HCT116 (cell line): Measurements from ENCODE around the gene PKM.

Experiments
- ATF3 ChIP-seq: IDR thresholded peaks from 2 replicates; pipeline ENCODE4 v1.6.1; 2012
- CTCF ChIP-seq, 3 experiments: fragments of 200-600 bp in 1 of 3; sonication (generic) in 1 of 3; IDR thresholded peaks in 2 of 3; conservative IDR thresholded peaks in 1 of 3; 2 replicates each; pipeline ENCODE4 v1.5.1; 2012 to 2017; ENCODE audit warnings: low read depth in 2 of 3, low read length in 2 of 3, antibody characterized with exemption in 1 of 3, borderline replicate concordance in 1 of 3, control low read depth in 1 of 3, mild to moderate bottlenecking in 1 of 3, mixed read lengths in 1 of 3, mixed run types in 1 of 3, moderate library complexity in 1 of 3; ENCODE audit not compliant: insufficient read depth in 1 of 3
- ELF1 ChIP-seq: IDR thresholded peaks from 2 replicates; pipeline ENCODE4 v1.6.1; 2012; ENCODE audit warnings: low read depth, borderline replicate concordance
- EZH2 ChIP-seq: fragments of 200-600 bp; sonication (generic); IDR thresholded peaks from 2 replicates; pipeline ENCODE4 v1.6.1; 2017; ENCODE audit warnings: antibody characterized with exemption, mixed run types
- EZH2phosphoT487 ChIP-seq: fragments of 200-600 bp; IDR thresholded peaks from 2 replicates; pipeline ENCODE4 v1.6.1; 2018; ENCODE audit warnings: antibody characterized with exemption, borderline replicate concordance
- POLR2A ChIP-seq: IDR thresholded peaks from 2 replicates; pipeline ENCODE4 v1.7.0; 2011; ENCODE audit warnings: borderline replicate concordance; ENCODE audit not compliant: insufficient read depth, insufficient read length; ENCODE audit errors: extremely low read depth
- POLR2AphosphoS5 ChIP-seq: IDR thresholded peaks from 2 replicates; pipeline ENCODE4 v1.6.1; 2011; ENCODE audit warnings: mild to moderate bottlenecking, low read depth, low read length, moderate library complexity
- RAD21 ChIP-seq: IDR thresholded peaks from 2 replicates; pipeline ENCODE4 v1.6.1; 2012; ENCODE audit warnings: low read depth, mild to moderate bottlenecking
- REST ChIP-seq: IDR thresholded peaks from 2 replicates; pipeline ENCODE4 v1.6.1; 2012; ENCODE audit warnings: low read depth
- SP1 ChIP-seq: IDR thresholded peaks from 2 replicates; pipeline ENCODE4 v1.6.1; 2012; ENCODE audit warnings: low read depth
- SRF ChIP-seq: IDR thresholded peaks from 2 replicates; pipeline ENCODE4 v1.6.1; 2012; ENCODE audit warnings: low read depth
- YY1 ChIP-seq: IDR thresholded peaks from 2 replicates; pipeline ENCODE4 v1.6.1; 2011; ENCODE audit warnings: low read length, low read depth, moderate library complexity, mild to moderate bottlenecking; ENCODE audit not compliant: insufficient replicate concordance; ENCODE audit errors: extremely low read depth

GRCh38 chr15:72276326-72276700, 45.3 kb upstream of the PKM start:
- TF ChIP-seq SRF (no peak), SP1 (no peak), ATF3 (no peak), POLR2AphosphoS5 (no peak), CTCF (IDR thresholded peaks at IDR 0.05 in 2 of 3, conservative IDR thresholded peaks at IDR 0.05 in 1 of 3; ENCODE audit: borderline replicate concordance in 1 of 3, insufficient read depth in 1 of 3, low read depth in 2 of 3, low read length in 2 of 3) (no peak), EZH2 (no peak), EZH2phosphoT487 (no peak), YY1 (no peak), RAD21 (no peak), POLR2A (no peak), ELF1 (no peak), REST (no peak)
